ENCODE data around the gene NKAP.
"Not testable (repeated sequence)": the region's sequence is repeated elsewhere in the genome, so short reads cannot be mapped to it uniquely, and the experiment has no call there.

The NKAP gene

GRCh38 chrX:119935215-119935874, 8.2 kb downstream of the NKAP start:
- no peak for DNase-seq

GRCh38 chrX:119922391-119922790, 21.2 kb downstream of the NKAP start:
- DNase-seq: not testable (repeated sequence)

GRCh38 chrX:119919835-119920585, 23.5 kb downstream of the NKAP start:
- no peak for DNase-seq

GRCh38 chrX:119917877-119918276, 25.7 kb downstream of the NKAP start:
- no peak for DNase-seq

GRCh38 chrX:119916310-119916709, 27.2 kb downstream of the NKAP start:
- DNase-seq: no peak

- DNase-seq: no peak
Measured at GRCh38 chrX:119900976-119901375, 42.6 kb downstream of the NKAP start.

- no peak for DNase-seq
Measured at GRCh38 chrX:119899125-119899524, 44.4 kb downstream of the NKAP start.

GRCh38 chrX:119895843-119896326, 47.7 kb downstream of the NKAP start, which contains the start of gene AKAP14:
TSS of gene AKAP14 (plus strand) at chrX:119895893. CDS start at chrX:119903224, 7,331 bp downstream.
- DNase-seq: no peak

- DNase-seq: not testable (repeated sequence)
Measured at GRCh38 chrX:119891961-119892692, 51.4 kb downstream of the NKAP start.

- not testable (repeated sequence) for DNase-seq
Measured at GRCh38 chrX:119890626-119891025, 52.9 kb downstream of the NKAP start.

- peak; percentile 66 for DNase-seq
Measured at GRCh38 chrX:119887721-119888425, 55.7 kb downstream of the NKAP start.

GRCh38 chrX:119885554-119886428, 57.8 kb downstream of the NKAP start:
- no peak for DNase-seq

- no peak for DNase-seq
Measured at GRCh38 chrX:119880552-119881437, 62.8 kb downstream of the NKAP start.

- DNase-seq: no peak
Measured at GRCh38 chrX:119880076-119880475, 63.5 kb downstream of the NKAP start.

GRCh38 chrX:119878740-119879139, 64.8 kb downstream of the NKAP start:
- DNase-seq: no peak

GRCh38 chrX:119871599-119872395, 71.8 kb downstream of the NKAP start, which contains the start of the genes NDUFA1 and RNF113A:
TSS of gene NDUFA1 (plus strand) at chrX:119871832. CDS start at chrX:119871912, 80 bp downstream.
TSS of gene RNF113A (minus strand) at chrX:119871733. CDS start at chrX:119871613, 120 bp downstream.
- DNase-seq: peak; percentile 79

GRCh38 chrX:119871245-119871598, 72.3 kb downstream of the NKAP start:
- peak; percentile 32 for DNase-seq
